DMS 273 treated with DMSO at 0.1 percent for 48 hours (cell line): ENCODE results near the gene GIMAP5.

Source experiments
- DNase-seq: peaks from one replicate; lab custom pipeline; 2025; lab: John Stamatoyannopoulos, UW

Gene GIMAP5

GRCh38 chr7:150737265-150738055 lies at the start of gene GIMAP5:
TSS of gene GIMAP5 (plus strand) at chr7:150737418. CDS start at chr7:150740885, 3,467 bp downstream.
- no peak for DNase-seq

DNA sequence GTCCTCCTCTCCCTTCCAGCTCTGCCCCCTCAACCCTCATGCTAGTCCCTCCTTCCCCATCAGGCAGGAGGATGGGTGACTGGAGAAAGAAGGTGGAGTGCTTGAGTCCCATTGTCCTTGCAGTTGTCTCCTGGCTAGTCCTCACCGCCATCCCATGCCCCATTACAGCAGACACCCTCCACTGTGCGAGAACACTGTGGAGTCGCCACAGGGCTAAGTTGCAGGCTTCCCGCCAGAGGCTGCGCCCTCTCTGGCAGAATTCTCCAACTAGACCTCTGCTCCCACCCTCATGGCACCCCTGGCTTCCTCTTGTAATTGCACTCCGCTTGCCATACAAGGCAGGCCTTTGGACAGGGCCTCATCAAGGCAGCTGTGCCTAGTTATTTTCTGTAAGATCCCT lies 48.6 kb upstream of the GIMAP5 start:
- no peak for DNase-seq

GRCh38 chr7:150695654-150696053 lies 41.6 kb upstream of the GIMAP5 start:
- no peak for DNase-seq

DNA sequence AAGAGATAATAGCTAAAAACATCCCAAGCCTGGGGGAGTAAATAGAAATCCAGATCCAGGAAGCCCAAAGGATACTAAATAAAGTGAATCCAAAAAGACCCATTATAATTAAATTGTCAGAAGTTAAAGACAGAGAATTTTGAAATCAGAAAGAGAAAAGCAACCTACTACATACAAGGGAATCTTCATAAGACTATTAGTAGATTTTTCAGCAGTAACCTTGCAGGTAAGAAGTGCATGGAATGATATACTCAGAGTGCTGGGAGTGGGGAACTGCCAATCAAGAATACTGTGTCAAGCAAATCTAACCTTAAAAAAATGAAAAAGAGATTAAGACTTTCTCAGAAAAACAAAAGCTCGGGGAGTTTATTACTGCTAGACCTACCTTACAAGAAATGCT lies 34.0 kb upstream of the GIMAP5 start:
- DNase-seq, result no peak

- DNase-seq, result no peak
These were observed 21.9 kb upstream of the GIMAP5 start for GRCh38 chr7:150715293-150715692.

DNA sequence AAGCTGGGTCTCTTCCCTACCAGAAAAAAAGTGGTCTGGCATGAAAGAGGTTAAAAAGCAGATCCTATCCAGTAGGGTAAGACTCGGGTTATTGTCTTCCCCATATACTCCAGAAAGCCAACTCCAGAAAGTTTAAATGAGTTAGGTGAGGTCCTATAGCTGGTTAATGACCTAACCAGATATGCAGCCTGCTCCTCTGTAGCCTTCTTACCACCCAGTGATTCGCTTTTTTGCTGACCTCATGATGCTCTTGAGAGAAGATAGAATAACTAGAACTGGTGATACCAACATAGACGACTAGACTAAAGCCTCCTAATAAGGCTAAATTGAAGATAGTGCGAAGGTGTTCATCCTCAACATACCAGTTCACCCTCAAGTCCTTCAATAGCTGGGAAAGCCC lies 21.5 kb upstream of the GIMAP5 start:
- DNase-seq, result no peak

DNA sequence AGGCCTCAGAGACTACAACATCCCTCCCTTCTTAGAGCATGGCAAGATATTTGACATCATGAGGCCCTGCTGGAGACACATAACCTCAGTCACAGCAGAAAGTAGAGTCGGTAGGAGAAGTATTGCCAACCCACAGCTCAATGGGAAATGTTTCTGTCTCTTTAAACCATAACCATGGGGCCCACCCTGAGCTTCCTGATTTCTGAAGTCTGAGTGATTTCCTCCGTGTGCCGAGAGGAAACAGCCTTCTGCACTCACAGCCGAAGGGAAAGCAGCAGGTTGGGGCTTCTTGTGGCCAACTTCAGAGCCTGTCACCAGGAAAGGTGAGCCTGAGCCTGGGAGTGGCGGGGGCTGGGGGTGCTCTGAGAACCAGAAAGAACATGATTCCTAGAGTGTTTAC lies 20.9 kb upstream of the GIMAP5 start, which contains the start of gene GIMAP1:
Gene GIMAP1, plus strand, starts transcription at position 246 of the 400 bp plus-strand sequence. CDS start 2,435 bp downstream, outside the sequence.
- DNase-seq, result no peak

DNA sequence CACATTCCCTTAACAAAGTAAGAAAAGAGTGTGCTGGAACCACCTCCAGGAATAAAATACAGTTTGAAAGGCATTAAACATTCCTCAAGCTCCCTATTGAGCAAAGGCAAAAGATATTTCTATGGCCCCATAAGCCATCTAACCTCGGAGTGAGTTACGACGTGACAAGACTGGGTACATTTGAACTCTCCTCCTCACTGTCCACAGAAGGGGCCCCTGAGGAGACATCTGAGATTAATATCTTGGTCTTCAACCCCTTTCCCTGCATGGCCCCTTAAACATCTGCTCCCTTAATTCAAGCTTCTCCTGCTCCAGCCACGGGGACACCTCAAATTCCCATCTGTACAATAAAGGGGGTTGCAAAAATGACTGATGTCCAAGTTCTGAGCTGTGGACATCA lies 20.3 kb upstream of the GIMAP5 start:
- DNase-seq, result no peak

- DNase-seq, result no peak
These were observed 19.3 kb upstream of the GIMAP5 start for GRCh38 chr7:150717814-150718420.

- DNase-seq, result no peak
These were observed 17.8 kb upstream of the GIMAP5 start for GRCh38 chr7:150719436-150719835.

DNA sequence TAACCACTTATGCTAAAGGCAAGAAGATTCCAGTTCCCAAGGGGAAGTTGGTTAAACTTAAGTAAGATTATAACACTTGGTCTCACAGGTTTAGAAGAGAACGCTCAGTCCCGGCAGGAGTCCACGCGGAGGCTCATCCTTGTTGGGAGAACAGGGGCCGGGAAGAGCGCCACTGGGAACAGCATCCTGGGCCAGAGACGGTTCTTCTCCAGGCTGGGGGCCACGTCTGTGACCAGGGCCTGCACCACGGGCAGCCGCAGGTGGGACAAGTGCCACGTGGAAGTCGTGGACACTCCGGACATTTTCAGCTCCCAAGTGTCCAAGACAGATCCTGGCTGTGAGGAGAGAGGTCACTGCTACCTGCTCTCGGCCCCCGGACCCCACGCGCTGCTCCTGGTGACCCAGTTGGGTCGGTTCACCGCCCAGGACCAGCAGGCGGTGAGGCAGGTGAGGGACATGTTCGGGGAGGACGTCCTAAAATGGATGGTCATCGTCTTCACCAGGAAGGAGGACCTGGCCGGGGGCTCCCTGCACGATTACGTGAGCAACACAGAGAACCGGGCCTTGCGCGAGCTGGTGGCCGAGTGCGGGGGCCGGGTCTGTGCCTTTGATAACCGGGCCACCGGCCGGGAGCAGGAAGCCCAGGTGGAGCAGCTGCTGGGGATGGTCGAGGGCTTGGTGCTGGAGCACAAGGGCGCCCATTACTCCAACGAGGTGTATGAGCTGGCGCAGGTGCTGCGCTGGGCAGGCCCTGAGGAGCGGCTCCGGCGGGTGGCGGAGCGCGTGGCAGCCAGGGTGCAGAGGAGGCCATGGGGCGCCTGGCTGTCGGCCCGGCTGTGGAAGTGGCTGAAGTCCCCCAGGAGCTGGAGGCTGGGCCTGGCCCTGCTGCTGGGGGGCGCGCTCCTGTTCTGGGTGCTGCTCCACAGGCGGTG lies 17.0 kb upstream of the GIMAP5 start:
- DNase-seq, result no peak

GRCh38 chr7:150721970-150722373 lies 15.2 kb upstream of the GIMAP5 start:
- no peak for DNase-seq

DNA sequence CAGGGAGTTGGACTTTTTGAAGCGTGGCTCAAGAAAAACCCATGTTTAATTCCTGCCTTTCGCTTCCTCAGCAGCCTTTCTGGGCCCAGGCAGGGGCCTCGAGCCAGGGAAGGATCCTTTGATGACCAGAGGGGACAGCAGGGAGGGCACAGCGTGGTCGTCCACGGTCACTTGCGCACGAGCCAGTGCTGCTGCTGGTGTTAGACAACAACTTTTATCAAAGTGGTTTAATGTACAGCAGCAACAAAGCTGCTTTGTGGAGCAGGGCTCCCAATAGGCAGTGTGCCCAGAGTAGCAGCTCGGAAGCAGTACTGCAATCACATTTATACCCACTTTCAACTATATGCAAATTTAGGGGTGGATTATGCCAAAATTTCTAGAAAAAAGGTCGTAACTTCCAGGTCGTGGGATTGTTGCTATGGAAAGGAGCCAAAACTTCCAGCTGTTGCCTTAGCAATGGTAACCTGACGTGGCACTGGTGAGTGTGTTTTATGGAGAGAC lies 14.7 kb upstream of the GIMAP5 start:
- DNase-seq, result no peak

DNA sequence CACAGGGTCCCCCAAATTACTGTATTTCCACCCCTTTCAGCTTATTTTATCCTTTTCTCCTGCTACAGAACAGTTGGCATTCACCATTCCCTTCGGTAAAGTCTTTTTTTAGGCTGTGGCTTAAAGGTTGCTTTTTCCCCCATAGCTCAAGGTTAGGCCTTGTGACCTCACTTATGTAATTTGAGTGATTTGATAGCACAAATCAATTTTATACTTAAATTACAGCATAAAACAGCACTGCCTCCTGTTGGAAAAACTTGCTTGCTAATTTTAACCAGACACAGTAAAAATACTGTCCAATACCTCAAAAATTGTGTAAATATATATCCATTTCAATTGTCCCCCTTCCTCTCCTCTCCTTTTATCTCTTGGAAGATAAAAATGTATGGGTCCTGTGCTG lies 13.8 kb upstream of the GIMAP5 start:
- DNase-seq, result no peak

DNA sequence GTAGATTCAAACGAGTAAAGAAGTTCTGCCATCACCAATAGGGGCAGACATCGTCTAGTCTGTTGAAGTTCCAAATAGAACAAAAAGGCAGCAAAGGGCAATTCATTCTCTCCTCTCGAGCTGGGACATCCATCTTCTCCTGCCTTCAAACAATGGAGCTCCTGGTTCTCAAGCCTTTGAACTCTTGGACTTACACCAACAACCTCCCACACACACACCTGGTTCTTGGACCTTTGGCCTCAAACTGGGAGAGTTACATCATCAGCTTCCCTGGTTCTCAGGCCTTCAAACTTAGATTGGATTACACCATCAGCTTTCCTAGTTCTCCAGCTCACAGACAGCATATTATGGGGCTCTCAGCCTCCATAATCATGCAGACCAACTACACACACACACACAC lies 9.8 kb upstream of the GIMAP5 start:
- DNase-seq, result no peak

DNA sequence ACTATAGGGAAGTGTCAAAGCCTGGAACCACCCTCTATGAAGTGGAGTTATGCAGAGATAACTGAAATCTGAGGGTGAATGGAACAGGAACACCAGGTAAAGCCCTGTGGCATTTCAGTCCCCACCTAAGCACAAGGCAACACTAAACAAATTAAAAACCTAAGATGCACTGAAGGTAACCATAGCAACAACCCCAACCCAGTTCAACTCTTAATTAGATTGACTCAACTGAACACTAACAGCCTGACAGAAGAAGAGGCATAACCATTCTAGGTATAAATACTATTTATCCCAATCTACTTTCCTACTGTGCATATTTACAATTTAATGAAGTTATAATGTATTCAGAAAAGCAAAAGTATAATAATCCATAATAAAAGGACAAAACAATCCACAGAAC lies 9.2 kb upstream of the GIMAP5 start:
- DNase-seq, result no peak

DNA sequence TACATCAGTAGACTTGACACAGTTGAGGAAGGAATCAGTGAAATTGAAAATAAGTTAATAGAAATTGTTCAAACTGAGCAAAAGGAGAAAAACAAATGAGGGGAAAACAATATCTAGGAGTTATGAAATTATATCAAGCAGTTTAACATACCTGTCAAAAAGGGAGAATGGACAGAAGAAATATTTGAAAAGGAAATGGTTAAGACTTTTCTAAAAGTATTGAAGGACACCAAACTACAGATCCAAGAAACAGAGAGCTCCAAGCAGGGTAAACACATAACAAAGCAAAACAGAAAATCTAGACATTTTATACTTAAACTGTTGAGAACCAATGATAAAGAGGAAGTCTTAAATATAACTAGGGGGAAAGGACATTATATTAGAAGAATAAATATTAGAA lies 8.6 kb upstream of the GIMAP5 start:
- no peak for DNase-seq

GRCh38 chr7:150731916-150732315 lies 5.3 kb upstream of the GIMAP5 start:
- DNase-seq, result no peak

- DNase-seq, result no peak
These were observed 4.3 kb upstream of the GIMAP5 start for GRCh38 chr7:150732786-150733481.

GRCh38 chr7:150733482-150734095 lies 3.6 kb upstream of the GIMAP5 start:
- DNase-seq, result no peak

- no peak for DNase-seq
These were observed 3.0 kb upstream of the GIMAP5 start for GRCh38 chr7:150734254-150734653.
